MM.1S (cell line): Measurements from ENCODE around the gene RHOF.

Experiments used
- DNase-seq: peaks from one replicate; pipeline ENCODE4 v3.0.0-alpha.2; 2015
- H2AFZ ChIP-seq: fragments of 300-600 bp; sonication (generic); 2 replicates; pipeline ENCODE4 v1.6.0; 2016; ENCODE audit warnings: antibody characterized with exemption, low read length
- H3F3A ChIP-seq: fragments of 300-600 bp; sonication (generic); 2 replicates; pipeline ENCODE4 v1.6.1; 2016; ENCODE audit warnings: mild to moderate bottlenecking, antibody characterized with exemption, low read length, moderate library complexity, mixed read lengths; ENCODE audit not compliant: insufficient read depth
- H3K27ac ChIP-seq: fragments of 300-600 bp; sonication (generic); 2 replicates; pipeline ENCODE4 v1.5.1; 2016; ENCODE audit warnings: mild to moderate bottlenecking, low read length
- H3K27me3 ChIP-seq: fragments of 300-600 bp; sonication (generic); replicated peaks from 2 replicates; pipeline ENCODE4 v1.6.0; 2016; ENCODE audit warnings: low read length; ENCODE audit not compliant: insufficient read depth
- H3K36me3 ChIP-seq: fragments of 300-600 bp; sonication (generic); replicated peaks from 2 replicates; pipeline ENCODE4 v1.6.1; 2016; ENCODE audit warnings: mild to moderate bottlenecking, low read length, mixed read lengths; ENCODE audit not compliant: insufficient read depth
- H3K4me1 ChIP-seq: fragments of 300-600 bp; sonication (generic); 2 replicates; pipeline ENCODE4 v1.6.1; 2016; ENCODE audit warnings: low read length, mixed read lengths
- H3K4me2 ChIP-seq: fragments of 300-600 bp; sonication (generic); 2 replicates; pipeline ENCODE4 v1.6.0; 2016; ENCODE audit warnings: low read depth, low read length
- H3K4me3 ChIP-seq: fragments of 300-600 bp; sonication (generic); 2 replicates; pipeline ENCODE4 v1.5.1; 2016; ENCODE audit warnings: low read length, mixed read lengths
- H3K79me2 ChIP-seq: fragments of 300-600 bp; sonication (generic); 2 replicates; pipeline ENCODE4 v1.6.1; 2016; ENCODE audit warnings: mixed run types, low read length, mixed read lengths
- H3K9ac ChIP-seq: fragments of 300-600 bp; sonication (generic); 2 replicates; pipeline ENCODE4 v1.6.1; 2016; ENCODE audit warnings: low read length, mixed read lengths
- H3K9me2 ChIP-seq: fragments of 300-600 bp; sonication (generic); replicated peaks from 2 replicates; pipeline ENCODE4 v1.6.1; 2016; ENCODE audit warnings: mild to moderate bottlenecking, low read length, mixed read lengths; ENCODE audit not compliant: insufficient read depth
- H3K9me3 ChIP-seq: fragments of 300-600 bp; sonication (generic); replicated peaks from 2 replicates; pipeline ENCODE4 v1.6.1; 2016; ENCODE audit warnings: mild to moderate bottlenecking, low read length, mixed read lengths; ENCODE audit not compliant: insufficient read depth
- H4K20me1 ChIP-seq: fragments of 300-600 bp; sonication (generic); 2 replicates; pipeline ENCODE4 v1.6.1; 2016; ENCODE audit warnings: mild to moderate bottlenecking, low read length, moderate library complexity, mixed read lengths; ENCODE audit not compliant: insufficient read depth
- CTCF ChIP-seq: fragments of 300-600 bp; sonication (generic); IDR thresholded peaks from 2 replicates; pipeline ENCODE4 v1.5.1; 2016; ENCODE audit warnings: antibody characterized with exemption, low read length, mixed read lengths
- EZH2 ChIP-seq: fragments of 300-600 bp; sonication (generic); optimal IDR thresholded peaks from 2 replicates; pipeline ENCODE3; 2017; ENCODE audit warnings: low read depth, mild to moderate bottlenecking, antibody characterized with exemption, low read length, mixed read lengths
- EZH2phosphoT487 ChIP-seq: fragments of 300-600 bp; sonication (generic); IDR thresholded peaks from 2 replicates; pipeline ENCODE4 v1.6.1; 2018; ENCODE audit warnings: antibody characterized with exemption, low read length

The RHOF gene

GRCh38 chr12:121789800-121790728 is 3.4 kb downstream of the RHOF start:
- H3K36me3 ChIP-seq, result no peaks in the 10 kb centered on the region
- no peaks in the 10 kb centered on the region for H3K9me2 ChIP-seq
- H3K79me2 ChIP-seq, result no peaks in the 10 kb centered on the region
- no peak for TF ChIP-seq CTCF
- peak overlapping the region; percentile 45 for H3K4me2 ChIP-seq
- no peaks in the 10 kb centered on the region for H3K27me3 ChIP-seq
- no peaks in the 10 kb centered on the region for H3K9me3 ChIP-seq
- no peak overlapping the region for H3K4me3 ChIP-seq
- peak; percentile 73 for DNase-seq
- H4K20me1 ChIP-seq, result no peaks in the 10 kb centered on the region
- peaks cover 17% of the 10 kb centered on the region for H3K4me1 ChIP-seq
- H3F3A ChIP-seq, result no peaks in the 10 kb centered on the region
- peak overlapping the region; percentile 74 for H2AFZ ChIP-seq
- peak overlapping the region; percentile 46; the same call in 1 of the 2 replicates for H3K9ac ChIP-seq
- H3K27ac ChIP-seq, result peak overlapping the region; percentile 39; the same call in 1 of the 2 replicates

GRCh38 chr12:121789233-121789781 is 4.2 kb downstream of the RHOF start:
- Histone ChIP-seq H3K9me2 (no peaks in the 10 kb centered on the region), H3K27ac (peak overlapping the region; percentile 25; the same call in 1 of the 2 replicates), H3F3A (no peaks in the 10 kb centered on the region), H3K27me3 (no peaks in the 10 kb centered on the region), H4K20me1 (no peaks in the 10 kb centered on the region), H3K9ac (no peak overlapping the region; the same call in 1 of the 2 replicates), H2AFZ (peak overlapping the region; percentile 74; the same call in 1 of the 2 replicates), H3K4me3 (no peak overlapping the region), H3K9me3 (no peaks in the 10 kb centered on the region), H3K79me2 (no peaks in the 10 kb centered on the region), H3K4me2 (peak overlapping the region; percentile 45; the same call in 1 of the 2 replicates), H3K36me3 (no peaks in the 10 kb centered on the region), H3K4me1 (peaks cover 12% of the 10 kb centered on the region)
- TF ChIP-seq EZH2 (no peak), EZH2phosphoT487 (no peak), CTCF (no peak)
- no peak for DNase-seq

- Histone ChIP-seq H3K27ac (no peak overlapping the region), H3K9me2 (no peaks in the 10 kb centered on the region), H3K4me1 (peaks cover 12% of the 10 kb centered on the region), H3K4me2 (no peak overlapping the region), H4K20me1 (no peaks in the 10 kb centered on the region), H3K9me3 (no peaks in the 10 kb centered on the region), H3K4me3 (no peak overlapping the region), H3K9ac (no peak overlapping the region), H3F3A (no peaks in the 10 kb centered on the region), H2AFZ (no peak overlapping the region), H3K27me3 (no peaks in the 10 kb centered on the region), H3K79me2 (no peaks in the 10 kb centered on the region), H3K36me3 (no peaks in the 10 kb centered on the region)
- TF ChIP-seq EZH2phosphoT487, result no peak
- no peak for DNase-seq
Observed at GRCh38 chr12:121788176-121788818, 5.2 kb downstream of the RHOF start.
